HCT116 (cell line): ENCODE measurements around the gene C19orf18. TPM values are rescaled to one million over a fixed set of nuclear protein-coding genes. Genes with fewer than 3 reads are reported as not detected.
A peak's percentile ranks its signal among the peaks of the same experiment; 100 is the strongest.

ENCODE experiments used
- ATAC-seq: fragments of 200-7000 bp; cut with Tn5 transposase; 2 replicates; pipeline ENCODE4 v1.9.1; 2020; ENCODE audit warnings: mild to moderate bottlenecking, moderate library complexity
- BruUV-seq: library from RNA; stranded (reverse); fragments of 400-500 nt; replicated peaks from 2 replicates; lab custom pipeline; 2021; lab: Mats Ljungman, UMichigan
- CTCF ChIA-PET: fragments of 300-600 bp; sonication (Branson Sonifier 250); formaldehyde crosslinking; loops from one replicate; lab custom pipeline; 2021; ENCODE audit warnings: antibody characterized with exemption; lab: Charles Lee
- POLR2A ChIA-PET: fragments of 300-600, 350-600 bp; sonication (Branson Sonifier 250); formaldehyde crosslinking; loops from one replicate; lab custom pipeline; 2021; ENCODE audit warnings: antibody characterized with exemption; lab: Charles Lee
- RAD21 ChIA-PET, 2 experiments: fragments of 300-600 bp; sonication (Branson Sonifier 250); formaldehyde crosslinking; loops; one replicate each; lab custom pipeline; 2023; ENCODE audit warnings: low total read pairs in 2 of 2; ENCODE audit not compliant: uncharacterized antibody in 2 of 2, unreplicated experiment in 2 of 2, low non-redundant PET in 1 of 2; lab: Charles Lee
- DNase-seq: peaks from one replicate; pipeline ENCODE4 v3.0.0-alpha.2; 2010; ENCODE audit warnings: low read depth, low spot score
- H2AFZ ChIP-seq: fragments of 200-600 bp; shearing (Covaris generic), sonication (generic); 2 replicates; pipeline ENCODE4 v1.6.1; 2017; ENCODE audit warnings: low read depth, mixed run types, mixed read lengths, antibody characterized with exemption, low read length; ENCODE audit not compliant: poor library complexity, severe bottlenecking
- H3K27ac ChIP-seq: 2 replicates; pipeline ENCODE4 v1.5.1; 2012; ENCODE audit warnings: low read depth, low read length
- H3K27me3 ChIP-seq: fragments of 200-600 bp; sonication (generic); 2 replicates; pipeline ENCODE4 v1.6.1; 2016; ENCODE audit warnings: mixed run types, low read length, mixed read lengths; ENCODE audit not compliant: insufficient read depth
- H3K36me3 ChIP-seq, 2 experiments: fragments of 200-500 bp in 1 of 2; fragments of 200-600 bp in 1 of 2; sonication (Bioruptor generic) in 1 of 2; sonication (generic) in 1 of 2; 2 replicates each; pipeline versions ENCODE4 v1.5.1 to v1.6.1; 2014 to 2016; ENCODE audit warnings: low read length in 2 of 2, inconsistent platforms in 1 of 2, mixed read lengths in 1 of 2, mixed run types in 1 of 2; ENCODE audit not compliant: insufficient read depth in 2 of 2, control insufficient read depth in 1 of 2
- H3K4me1 ChIP-seq, 2 experiments: fragments of 200-600 bp in 1 of 2; sonication (generic) in 1 of 2; 2 replicates each; pipeline versions ENCODE4 v1.5.1 to v1.6.1; 2012 to 2017; ENCODE audit warnings: low read length in 2 of 2, inconsistent platforms in 1 of 2, mild to moderate bottlenecking in 1 of 2, mixed read lengths in 1 of 2, mixed run types in 1 of 2, moderate library complexity in 1 of 2; ENCODE audit not compliant: insufficient read depth in 2 of 2, control insufficient read depth in 1 of 2
- H3K4me2 ChIP-seq: fragments of 200-600 bp; sonication (generic); 2 replicates; pipeline ENCODE4 v1.6.1; 2017; ENCODE audit warnings: mixed run types, low read length, mixed read lengths
- H3K4me3 ChIP-seq, 2 experiments: fragments of 200-600 bp in 1 of 2; sonication (generic) in 1 of 2; replicated peaks in 1 of 2; 2 replicates each; pipeline ENCODE4 v1.5.1; 2011 to 2016; ENCODE audit warnings: low read length in 2 of 2, control low read depth in 1 of 2, low read depth in 1 of 2, mild to moderate bottlenecking in 1 of 2, mixed read lengths in 1 of 2, mixed run types in 1 of 2
- H3K79me2 ChIP-seq: fragments of 200-600 bp; sonication (generic); 2 replicates; pipeline ENCODE4 v1.6.1; 2017; ENCODE audit warnings: mild to moderate bottlenecking, mixed run types, low read length, moderate library complexity, mixed read lengths; ENCODE audit not compliant: insufficient read depth
- H3K9ac ChIP-seq: fragments of 200-600 bp; sonication (generic); 2 replicates; pipeline ENCODE4 v1.6.1; 2016; ENCODE audit warnings: low read length, mixed read lengths
- H3K9me2 ChIP-seq: fragments of 200-600 bp; sonication (generic), shearing (Covaris generic); 2 replicates; pipeline ENCODE4 v1.6.1; 2017; ENCODE audit warnings: mixed run types, mild to moderate bottlenecking, moderate library complexity; ENCODE audit not compliant: insufficient read depth
- H3K9me3 ChIP-seq, 2 experiments: fragments of 200-500 bp in 1 of 2; fragments of 200-600 bp in 1 of 2; sonication (Bioruptor generic) in 1 of 2; sonication (generic) in 1 of 2; 2 replicates each; pipeline ENCODE4 v1.6.1; 2014 to 2017; ENCODE audit warnings: low read length in 2 of 2, mixed read lengths in 2 of 2, inconsistent platforms in 1 of 2, low read depth in 1 of 2, mild to moderate bottlenecking in 1 of 2, mixed run types in 1 of 2, moderate library complexity in 1 of 2; ENCODE audit not compliant: control insufficient read depth in 1 of 2, insufficient read depth in 1 of 2
- H4K20me1 ChIP-seq: fragments of 200-600 bp; sonication (generic), shearing (Covaris generic); 2 replicates; pipeline ENCODE4 v1.6.1; 2017; ENCODE audit warnings: mixed run types, mild to moderate bottlenecking, moderate library complexity; ENCODE audit not compliant: insufficient read depth
- TCF7L2 ChIP-seq: IDR thresholded peaks from 2 replicates; pipeline ENCODE4 v1.7.0; 2011; ENCODE audit warnings: borderline replicate concordance, inconsistent platforms; ENCODE audit not compliant: insufficient read depth, insufficient read length; ENCODE audit errors: extremely low read depth
- YY1 ChIP-seq: IDR thresholded peaks from 2 replicates; pipeline ENCODE4 v1.6.1; 2011; ENCODE audit warnings: low read length, low read depth, moderate library complexity, mild to moderate bottlenecking; ENCODE audit not compliant: insufficient replicate concordance; ENCODE audit errors: extremely low read depth
- ZNF274 ChIP-seq: fragments of 200-500 bp; sonication (Bioruptor generic); IDR thresholded peaks from 2 replicates; pipeline ENCODE4 v1.6.1; 2014; ENCODE audit warnings: mild to moderate bottlenecking, low read depth, low read length, inconsistent platforms
- intact Hi-C: fragments of 100-400 bp; cut with micrococcal nuclease; formaldehyde crosslinking; loops from 2 replicates; pipeline ENCODE4 v1.10.0; 2022
- total RNA-seq: library from RNA; stranded (reverse); gene quantifications from one replicate; pipeline ENCODE4 v1.2.1, GENCODE V29; 2021; ENCODE audit not compliant: unreplicated experiment
- TF ChIP-seq, protein P1 (sequence below): IDR thresholded peaks from 2 replicates; pipeline ENCODE4 v1.6.1; 2012; ENCODE audit warnings: low read depth

Gene C19orf18
- total RNA-seq, 1 experiment from 2014 or later: not detected

DNA sequence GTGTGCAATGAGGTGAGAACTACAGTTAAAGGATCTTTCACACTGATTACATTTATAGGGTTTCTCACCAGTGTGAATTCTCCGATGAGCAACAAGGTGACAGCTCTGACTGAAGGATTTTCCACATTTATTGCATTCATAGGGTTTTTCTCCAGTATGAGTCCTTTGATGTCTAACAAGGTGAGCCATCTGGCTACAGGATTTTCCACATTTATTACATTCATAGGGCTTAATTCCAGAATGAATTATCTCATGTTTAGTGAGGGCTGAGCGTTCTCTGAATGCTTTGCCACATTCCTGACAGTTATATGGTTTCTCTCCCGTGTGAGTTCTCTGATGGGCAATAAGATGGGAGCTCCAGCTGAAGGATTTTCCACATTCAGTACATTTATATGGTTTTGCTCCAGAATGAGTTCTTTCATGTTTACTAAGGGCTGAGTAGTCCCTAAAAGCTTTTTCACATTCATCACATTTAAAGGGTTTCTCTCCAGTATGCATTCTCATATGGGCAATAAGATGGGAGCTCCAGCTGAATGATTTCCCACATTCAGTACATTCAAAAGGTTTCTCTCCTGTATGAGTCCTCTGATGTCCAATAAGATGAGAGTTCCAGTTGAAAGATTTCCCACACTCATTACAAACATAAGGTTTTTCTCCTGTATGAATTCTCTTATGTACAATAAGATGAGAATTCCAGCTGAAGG lies 4.4 kb upstream of the C19orf18 start:
- H3K79me2 ChIP-seq: no peaks in the 10 kb centered on the region
- ATAC-seq (no peak), DNase-seq (no peak)
- RAD21 ChIA-PET: no interaction called here
- H3K9ac ChIP-seq: no peak overlapping the region
- intact Hi-C loops: no loop called here
- H4K20me1 ChIP-seq: no peaks in the 10 kb centered on the region
- POLR2A ChIA-PET: no interaction called here
- no peaks in the 10 kb centered on the region for H3K36me3 ChIP-seq
- H3K9me2 ChIP-seq: no peaks in the 10 kb centered on the region
- H3K9me3 ChIP-seq: peaks cover 32 to 51% of the 10 kb centered on the region in 2 experiments; a peak in 3 of 4 replicates
- no peaks in the 10 kb centered on the region for H3K27me3 ChIP-seq
- TF ChIP-seq TCF7L2: no peak
- no peak for TF ChIP-seq YY1
- TF ChIP-seq, protein P1, sequence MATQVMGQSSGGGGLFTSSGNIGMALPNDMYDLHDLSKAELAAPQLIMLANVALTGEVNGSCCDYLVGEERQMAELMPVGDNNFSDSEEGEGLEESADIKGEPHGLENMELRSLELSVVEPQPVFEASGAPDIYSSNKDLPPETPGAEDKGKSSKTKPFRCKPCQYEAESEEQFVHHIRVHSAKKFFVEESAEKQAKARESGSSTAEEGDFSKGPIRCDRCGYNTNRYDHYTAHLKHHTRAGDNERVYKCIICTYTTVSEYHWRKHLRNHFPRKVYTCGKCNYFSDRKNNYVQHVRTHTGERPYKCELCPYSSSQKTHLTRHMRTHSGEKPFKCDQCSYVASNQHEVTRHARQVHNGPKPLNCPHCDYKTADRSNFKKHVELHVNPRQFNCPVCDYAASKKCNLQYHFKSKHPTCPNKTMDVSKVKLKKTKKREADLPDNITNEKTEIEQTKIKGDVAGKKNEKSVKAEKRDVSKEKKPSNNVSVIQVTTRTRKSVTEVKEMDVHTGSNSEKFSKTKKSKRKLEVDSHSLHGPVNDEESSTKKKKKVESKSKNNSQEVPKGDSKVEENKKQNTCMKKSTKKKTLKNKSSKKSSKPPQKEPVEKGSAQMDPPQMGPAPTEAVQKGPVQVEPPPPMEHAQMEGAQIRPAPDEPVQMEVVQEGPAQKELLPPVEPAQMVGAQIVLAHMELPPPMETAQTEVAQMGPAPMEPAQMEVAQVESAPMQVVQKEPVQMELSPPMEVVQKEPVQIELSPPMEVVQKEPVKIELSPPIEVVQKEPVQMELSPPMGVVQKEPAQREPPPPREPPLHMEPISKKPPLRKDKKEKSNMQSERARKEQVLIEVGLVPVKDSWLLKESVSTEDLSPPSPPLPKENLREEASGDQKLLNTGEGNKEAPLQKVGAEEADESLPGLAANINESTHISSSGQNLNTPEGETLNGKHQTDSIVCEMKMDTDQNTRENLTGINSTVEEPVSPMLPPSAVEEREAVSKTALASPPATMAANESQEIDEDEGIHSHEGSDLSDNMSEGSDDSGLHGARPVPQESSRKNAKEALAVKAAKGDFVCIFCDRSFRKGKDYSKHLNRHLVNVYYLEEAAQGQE: no peak
- peak; percentile 96 for TF ChIP-seq ZNF274
- no peak overlapping the region for H2AFZ ChIP-seq
- BruUV-seq: no TSS peak
- no peaks in the 10 kb centered on the region for H3K4me1 ChIP-seq
- no peak overlapping the region for H3K4me3 ChIP-seq
- H3K4me2 ChIP-seq: no peak overlapping the region
- CTCF ChIA-PET: no interaction called here
- no peak overlapping the region for H3K27ac ChIP-seq
